Amniotic epithelial cell (primary cell): ENCODE measurements around the gene EYA2.

Experiments used
- DNase-seq: peaks from one replicate; pipeline ENCODE4 v3.0.0-alpha.2; 2010; ENCODE audit warnings: low read depth

Gene EYA2

GRCh38 chr20:46979603-46980241 lies 85.1 kb downstream of the EYA2 start:
- no peak for DNase-seq

- DNase-seq, result no peak
These were observed 86.5 kb downstream of the EYA2 start for GRCh38 chr20:46981184-46981583.

GRCh38 chr20:46983466-46983865 lies 88.8 kb downstream of the EYA2 start:
- DNase-seq, result no peak

- DNase-seq, result peak; percentile 7
These were observed 89.8 kb downstream of the EYA2 start for GRCh38 chr20:46984405-46984804.

- DNase-seq, result no peak
These were observed 90.6 kb downstream of the EYA2 start for GRCh38 chr20:46985250-46985649.

GRCh38 chr20:46985671-46986070 lies 91.0 kb downstream of the EYA2 start:
- DNase-seq, result no peak

GRCh38 chr20:46987001-46987400 lies 92.4 kb downstream of the EYA2 start:
- no peak for DNase-seq

GRCh38 chr20:46990017-46990595 lies 95.5 kb downstream of the EYA2 start:
- DNase-seq, result no peak

GRCh38 chr20:46990596-46991104 lies 96.0 kb downstream of the EYA2 start:
- DNase-seq, result no peak

- DNase-seq, result no peak
These were observed 96.5 kb downstream of the EYA2 start for GRCh38 chr20:46991168-46991567.

- DNase-seq, result no peak
These were observed 97.4 kb downstream of the EYA2 start for GRCh38 chr20:46991880-46992639.

- DNase-seq, result no peak
These were observed 98.0 kb downstream of the EYA2 start for GRCh38 chr20:46992640-46993035.

- DNase-seq, result no peak
These were observed 98.9 kb downstream of the EYA2 start for GRCh38 chr20:46993465-46994095.

- no peak for DNase-seq
These were observed 99.7 kb downstream of the EYA2 start for GRCh38 chr20:46994341-46994740.

GRCh38 chr20:46995561-46996142 lies 101.0 kb downstream of the EYA2 start:
- DNase-seq, result no peak

- DNase-seq, result no peak
These were observed 102.5 kb downstream of the EYA2 start for GRCh38 chr20:46997187-46997586.

- DNase-seq, result no peak
These were observed 104.0 kb downstream of the EYA2 start for GRCh38 chr20:46998477-46999240.

GRCh38 chr20:46999801-47000465 lies 105.3 kb downstream of the EYA2 start:
- DNase-seq, result no peak

GRCh38 chr20:47003223-47003622 lies 108.6 kb downstream of the EYA2 start:
- no peak for DNase-seq

GRCh38 chr20:47004179-47004578 lies 109.5 kb downstream of the EYA2 start:
- DNase-seq, result no peak
